Ecto neural progenitor cell (in vitro differentiated cells): ENCODE measurements around the gene SLC7A14.

Experiments used
- DNase-seq: peaks from one replicate; pipeline ENCODE4 v3.0.0-alpha.2; 2018; ENCODE audit warnings: low spot score

SLC7A14 gene

GRCh38 chr3:170585937-170586310 is at the start of gene SLC7A14:
SLC7A14 (minus strand) TSS chr3:170586075; CDS start chr3:170526936, 59,139 bp downstream.
- DNase-seq, result no peak

DNA sequence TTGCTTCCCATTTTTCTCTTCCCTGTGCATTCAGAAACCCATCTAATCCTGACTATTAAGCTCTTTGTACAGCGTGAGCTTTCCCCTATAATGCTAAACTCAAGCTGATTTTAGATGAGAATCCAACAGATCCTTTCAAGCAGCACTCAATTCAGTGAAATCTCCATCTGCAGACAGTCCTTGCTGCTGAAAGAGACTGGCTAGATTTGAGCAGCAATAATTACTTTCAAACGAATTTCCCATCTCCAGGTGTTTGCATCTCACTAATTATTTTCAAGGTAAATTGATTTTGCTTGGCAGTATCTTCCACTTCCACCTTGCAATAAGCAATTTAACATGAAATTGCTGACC is 49.5 kb upstream of the SLC7A14 start:
- DNase-seq, result no peak

DNA sequence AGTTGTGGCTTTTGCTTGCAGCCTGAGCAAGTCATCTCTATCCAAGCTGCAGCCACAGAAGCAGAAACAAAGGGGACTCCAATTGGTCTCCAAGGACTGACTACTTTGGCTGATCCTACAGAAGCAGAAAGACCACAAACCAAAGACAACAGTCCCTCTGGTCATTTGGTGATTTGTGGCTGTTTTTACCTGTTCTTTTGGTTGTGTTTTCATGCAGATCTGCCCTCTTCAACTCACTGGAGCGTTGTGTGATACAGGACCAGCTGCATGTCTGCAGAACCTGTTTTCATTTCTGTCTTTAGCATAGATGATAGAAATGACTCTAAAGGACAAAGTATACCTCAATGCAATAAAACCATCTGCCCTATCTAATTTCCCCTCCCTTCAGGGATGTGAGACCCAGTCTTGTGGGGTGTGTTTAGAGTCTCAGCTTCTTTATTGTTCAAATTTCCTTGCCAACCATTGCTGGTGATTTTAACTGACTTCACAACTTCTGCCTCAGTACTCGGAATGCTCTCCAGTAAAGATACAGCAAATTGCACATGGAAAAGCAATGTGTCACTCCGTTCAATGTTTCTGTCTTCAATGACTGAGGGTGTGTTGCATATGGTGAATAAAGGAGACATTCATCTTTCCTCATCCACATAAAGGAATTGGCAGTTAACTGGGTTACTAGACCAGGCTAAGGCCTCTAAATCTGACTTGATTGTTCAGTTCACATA is 48.9 kb upstream of the SLC7A14 start:
- DNase-seq, result no peak

- DNase-seq, result no peak
These were observed 47.7 kb upstream of the SLC7A14 start for GRCh38 chr3:170633573-170633972.

GRCh38 chr3:170632780-170633179 is 46.9 kb upstream of the SLC7A14 start:
- no peak for DNase-seq

DNA sequence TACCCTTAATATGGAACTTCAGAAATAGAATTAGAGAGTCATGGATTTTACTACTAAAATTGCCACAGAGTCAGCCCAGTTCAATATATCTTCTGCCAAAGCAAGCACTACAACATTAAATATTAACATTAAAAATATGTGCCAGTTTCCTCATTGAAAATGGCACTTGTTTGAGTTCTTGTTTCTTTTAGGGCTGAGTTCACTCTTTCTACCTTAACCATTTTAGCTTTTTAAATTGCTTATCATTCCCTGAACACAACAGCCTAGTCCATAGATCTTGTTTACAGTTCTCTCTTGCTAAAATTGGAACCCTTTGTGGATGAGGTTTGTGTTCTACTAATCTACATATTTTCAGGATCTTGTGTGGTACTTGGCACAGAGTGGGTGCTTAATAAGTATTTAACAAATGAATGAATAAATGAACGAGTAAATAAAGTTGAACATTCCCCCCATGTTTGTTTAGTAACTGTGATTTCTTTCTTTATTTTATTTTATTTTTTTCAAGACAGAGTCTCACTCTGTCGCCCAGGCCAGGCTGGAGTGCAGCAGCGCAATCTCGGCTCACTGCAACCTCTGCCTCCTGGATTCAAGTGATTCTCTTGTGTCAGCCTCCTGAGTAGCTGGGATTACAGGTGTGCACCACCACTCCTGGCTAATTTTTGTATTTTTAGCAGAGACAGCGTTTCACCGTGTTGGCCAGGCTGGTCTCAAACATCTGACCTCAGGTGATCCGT is 46.0 kb upstream of the SLC7A14 start:
- no peak for DNase-seq

- DNase-seq, result no peak
These were observed 37.6 kb upstream of the SLC7A14 start for GRCh38 chr3:170623524-170623923.

GRCh38 chr3:170622369-170623159 is 36.7 kb upstream of the SLC7A14 start:
- no peak for DNase-seq

DNA sequence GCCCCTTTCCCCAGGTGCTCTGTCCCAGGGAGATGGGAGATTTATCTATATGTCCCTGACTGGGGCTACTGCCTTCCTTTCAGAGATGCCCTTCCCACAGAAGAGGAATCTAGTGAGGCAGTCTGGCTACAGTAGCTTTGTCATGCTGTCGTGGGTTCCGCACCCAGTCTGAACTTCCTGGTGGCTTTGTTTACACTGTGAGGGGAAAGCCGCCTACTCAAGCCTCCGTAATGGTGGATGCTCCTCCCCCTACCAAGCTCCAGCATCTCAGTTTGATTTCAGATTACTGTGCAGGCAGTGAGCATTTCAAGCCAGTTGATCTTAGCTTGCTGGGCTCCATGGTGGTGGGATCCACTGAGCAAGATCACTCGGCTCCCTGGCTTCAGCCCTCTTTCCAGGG is 35.4 kb upstream of the SLC7A14 start:
- no peak for DNase-seq

DNA sequence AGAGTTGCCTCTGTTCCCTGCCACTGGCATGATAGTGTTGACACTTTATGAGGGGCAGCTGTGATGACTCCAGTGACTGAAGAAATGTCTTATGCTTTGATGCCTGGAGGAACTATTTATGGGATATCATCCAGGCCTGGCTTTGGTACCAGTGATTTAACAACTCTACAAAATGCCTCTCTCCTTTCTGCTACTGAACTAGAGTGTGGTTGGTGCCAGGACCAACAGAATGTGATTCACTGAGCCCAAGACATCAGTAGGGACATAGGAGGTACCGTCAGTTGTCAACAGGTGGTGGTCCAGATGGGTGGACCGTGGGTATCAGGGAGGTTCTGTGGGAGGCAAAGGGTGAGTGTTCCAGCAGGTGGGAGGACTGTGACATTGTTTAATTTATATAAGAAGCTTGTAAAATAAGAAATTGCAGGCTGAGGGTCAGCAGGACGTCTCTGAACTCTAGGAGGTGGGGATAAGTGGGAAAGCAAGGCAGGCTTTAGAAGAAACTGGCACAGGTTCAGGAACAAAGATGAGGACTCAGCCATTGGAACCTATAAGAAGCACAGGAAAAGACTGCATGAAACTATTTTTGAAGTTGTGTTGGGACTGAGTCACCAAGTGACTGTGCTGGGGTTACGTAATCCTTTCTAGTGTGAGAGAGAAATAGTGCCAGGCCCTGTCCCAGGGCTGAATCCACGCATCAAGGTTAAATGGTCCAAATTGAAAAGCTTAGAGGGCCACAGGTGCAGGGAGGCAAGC is 28.5 kb upstream of the SLC7A14 start:
- no peak for DNase-seq

DNA sequence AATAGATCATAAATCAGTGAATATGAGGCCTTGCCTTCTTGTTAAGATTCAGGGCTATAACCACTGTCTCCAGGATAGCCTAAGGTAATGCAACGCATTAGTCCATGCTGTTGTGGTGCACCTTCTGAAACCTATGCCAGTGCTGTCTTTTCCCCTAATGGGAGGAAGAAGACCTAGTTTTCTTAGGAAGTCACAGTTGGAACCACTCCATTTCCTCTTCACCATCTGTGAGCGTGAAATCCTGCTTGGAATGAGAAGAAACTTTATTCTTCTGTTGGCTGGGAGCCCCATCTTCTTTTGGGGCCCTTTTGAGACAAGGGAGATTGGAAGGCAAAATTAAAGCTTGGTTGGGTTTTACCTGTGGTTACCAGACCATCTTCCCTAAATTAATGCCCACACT is 25.9 kb upstream of the SLC7A14 start:
- DNase-seq, result no peak

GRCh38 chr3:170610321-170610884 is 24.5 kb upstream of the SLC7A14 start:
- no peak for DNase-seq

DNA sequence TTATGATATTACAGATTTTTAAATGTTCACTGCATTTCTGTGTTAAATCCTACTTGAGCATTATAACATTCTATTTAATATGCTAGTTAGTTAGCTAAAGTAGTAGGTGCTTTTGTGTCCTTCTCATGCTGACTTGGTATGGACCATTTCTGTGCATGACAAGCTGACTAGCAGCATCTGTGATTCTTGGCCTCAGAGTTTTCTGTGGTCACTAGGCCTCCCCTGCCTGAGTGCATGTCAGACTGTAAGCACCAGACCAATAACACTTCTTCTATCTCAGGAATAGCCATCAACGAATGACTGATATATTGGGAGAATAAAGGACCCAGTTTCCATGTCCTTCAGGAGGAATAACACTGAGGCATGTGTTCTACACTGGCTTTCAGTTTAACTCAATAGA is 22.6 kb upstream of the SLC7A14 start:
- DNase-seq, result no peak

- no peak for DNase-seq
These were observed 20.8 kb upstream of the SLC7A14 start for GRCh38 chr3:170606675-170607074.

- no peak for DNase-seq
These were observed 19.6 kb upstream of the SLC7A14 start for GRCh38 chr3:170605490-170605889.

DNA sequence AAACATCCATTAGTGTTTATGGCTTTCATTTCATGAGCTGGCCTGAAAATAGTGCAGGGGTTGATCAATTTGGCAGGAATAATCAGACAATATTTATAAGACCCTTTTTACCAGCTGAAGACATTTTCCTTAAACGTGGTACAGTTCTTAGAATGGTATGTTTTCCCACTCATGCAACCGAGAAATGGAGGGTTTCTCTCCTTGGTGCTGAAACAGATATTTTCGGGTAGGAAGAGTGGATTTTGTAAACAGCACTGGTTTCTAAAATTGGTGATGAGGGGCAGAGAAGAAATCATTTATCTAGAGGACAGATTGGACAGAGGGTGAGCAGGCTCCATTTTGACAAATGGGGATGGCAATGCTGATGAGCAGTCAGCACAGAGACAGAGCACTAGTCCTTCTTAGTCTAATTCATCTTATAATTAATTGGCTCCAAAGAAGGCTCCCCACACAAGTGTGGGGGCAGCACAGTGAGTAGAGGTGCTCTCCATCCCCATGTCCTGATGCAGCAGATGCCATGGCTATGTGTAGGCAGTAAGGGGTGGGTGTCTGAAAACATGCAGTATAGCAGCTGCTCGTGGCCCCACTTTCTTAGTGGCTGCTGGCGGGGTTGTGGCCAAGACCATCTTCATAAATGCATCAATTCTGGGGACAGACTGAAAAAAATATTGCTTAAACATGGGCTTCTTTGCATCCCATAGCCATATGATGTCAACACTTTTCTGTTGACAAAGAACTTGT is 18.1 kb upstream of the SLC7A14 start:
- DNase-seq, result no peak

DNA sequence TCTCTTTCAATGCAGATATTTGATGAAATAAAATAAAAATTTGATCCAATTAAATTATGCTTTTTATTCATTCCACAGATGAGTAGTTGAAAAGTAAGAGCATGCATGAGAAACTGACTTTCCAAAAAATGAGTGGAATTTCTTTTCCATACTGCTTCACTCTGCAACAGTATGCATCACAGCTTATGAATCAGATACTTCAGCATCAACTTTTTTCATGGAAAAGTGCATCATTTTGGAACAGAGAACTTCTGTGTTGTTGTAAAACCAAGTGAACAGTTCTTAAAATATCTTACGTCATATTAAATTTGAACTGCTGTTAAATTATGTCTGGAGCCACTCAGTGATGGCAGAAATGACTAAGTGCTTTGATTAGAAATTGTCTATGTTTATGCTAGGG is 16.7 kb upstream of the SLC7A14 start:
- no peak for DNase-seq

DNA sequence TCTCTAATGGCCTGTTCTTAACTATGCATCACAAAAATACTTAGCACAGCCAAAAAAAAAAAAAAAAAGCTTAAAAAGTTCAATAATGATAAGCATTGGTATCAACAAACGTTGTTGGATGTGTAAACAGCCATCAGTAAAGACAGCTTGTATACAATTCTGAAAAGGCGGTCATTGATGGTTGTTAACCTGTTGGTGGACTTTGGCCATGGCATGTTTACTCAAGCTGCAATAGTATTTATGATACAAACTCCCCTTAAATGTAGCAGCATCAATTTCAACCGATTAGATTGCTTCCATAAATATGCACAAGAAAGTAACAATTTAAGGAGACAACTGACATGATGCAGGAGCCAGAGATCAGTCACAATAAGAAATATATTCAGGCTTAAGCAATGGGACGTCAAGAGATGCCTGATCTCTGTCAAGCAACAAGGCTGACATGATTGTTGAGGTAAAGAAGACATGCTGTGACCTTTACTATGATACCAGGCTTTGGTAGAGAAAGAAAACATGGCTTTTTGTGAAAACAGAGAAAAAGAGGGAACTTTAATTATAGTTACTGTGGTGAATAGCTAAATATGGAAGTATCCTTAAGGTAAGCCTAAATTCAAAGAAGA is 14.2 kb upstream of the SLC7A14 start:
- no peak for DNase-seq

- DNase-seq, result no peak
These were observed 13.2 kb upstream of the SLC7A14 start for GRCh38 chr3:170599091-170599490.

DNA sequence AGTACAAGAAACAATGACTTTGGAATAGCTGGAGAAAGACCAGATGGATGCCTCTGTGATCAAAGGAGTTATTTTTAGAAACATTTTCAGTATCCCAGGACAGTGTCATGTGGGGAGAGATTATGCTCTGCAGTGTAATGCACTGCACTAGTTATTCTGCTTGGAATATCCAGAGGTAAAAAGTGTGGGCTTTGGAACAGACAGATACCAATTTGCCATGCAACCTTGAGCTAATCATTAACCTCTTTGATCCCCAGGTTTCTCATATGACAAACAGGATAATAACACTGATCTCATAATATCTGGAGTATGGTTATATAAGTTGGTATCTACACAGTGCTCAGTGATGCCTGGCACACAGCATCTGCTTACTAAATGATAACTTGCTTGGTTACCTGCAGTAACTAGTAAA is 12.2 kb upstream of the SLC7A14 start:
- no peak for DNase-seq

DNA sequence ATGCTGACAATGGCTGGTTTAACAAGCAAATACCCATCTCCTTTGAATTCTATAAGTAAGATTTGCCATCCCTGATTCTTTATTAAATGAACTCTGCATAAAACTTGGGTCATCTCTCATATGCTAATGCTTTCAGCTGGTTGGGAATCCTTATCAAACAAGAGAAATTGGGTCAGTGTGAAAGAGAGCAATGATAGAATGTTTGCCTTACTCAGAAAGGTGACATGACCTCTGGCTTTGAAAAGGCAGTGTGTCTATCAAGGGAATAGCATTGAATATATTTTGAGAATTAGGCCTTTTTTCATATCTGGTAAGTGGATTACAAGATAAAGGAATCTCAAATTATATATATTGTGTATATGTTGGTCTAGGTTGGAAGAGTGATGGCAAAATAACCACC is 8.7 kb upstream of the SLC7A14 start:
- DNase-seq, result no peak
